ENCODE data around the gene FBF1. TPM values are rescaled to one million over a fixed set of nuclear protein-coding genes. Genes with fewer than 3 reads are reported as not detected.
"Not testable (repeated sequence)": the region's sequence is repeated elsewhere in the genome, so short reads cannot be mapped to it uniquely, and the experiment has no call there.

FBF1 gene
- total and polyA plus RNA-seq, 2 donors (not counting 3 experiments of a cell fraction or from before 2014, with no cell fraction given) = 4.9 to 9.4 TPM

- H3K4me1 ChIP-seq (ENCODE audit: control insufficient read depth, extremely low read depth, insufficient read depth, low read length) = peaks cover 24% of the 10 kb centered on the region
- H4K20me1 ChIP-seq (replicated peaks; ENCODE audit: control insufficient read depth, extremely low read depth, insufficient read depth, low read length) = no peaks in the 10 kb centered on the region
- H2AFZ ChIP-seq (ENCODE audit: low read depth, low read length) = peak overlapping the region; percentile 94
- intact Hi-C loops (cut with micrococcal nuclease) = no loop called here
- TF ChIP-seq MAX (IDR thresholded peaks at IDR 0.05; ENCODE audit: insufficient read depth, insufficient read length) (no peak), POLR2A (IDR thresholded peaks at IDR 0.05; ENCODE audit: low read depth, low read length) (no peak), GATA2 (IDR thresholded peaks at IDR 0.05; ENCODE audit: insufficient read depth, insufficient read length, low read depth, low read length) (no peak), CTCF (IDR thresholded peaks at IDR 0.05; ENCODE audit: extremely low read depth in 1 of 2, insufficient read depth in 1 of 2, low read depth in 1 of 2, low read length in 2 of 2) (no peak), MYC (IDR thresholded peaks at IDR 0.05; ENCODE audit: low read depth, low read length) (no peak), EZH2 (IDR thresholded peaks at IDR 0.05; ENCODE audit: borderline replicate concordance, low read depth, low read length, severe bottlenecking) (no peak)
- H3K27me3 ChIP-seq (ENCODE audit: control insufficient read depth in 2 of 2, insufficient read depth in 2 of 2, low read length in 2 of 2) = no peaks in the 10 kb centered on the region
- BruUV-seq (replicated peaks) = no TSS peak
- POLR2A ChIA-PET = interaction anchor here (1.7 kb wide), 1 partner anchor 11 kb away, joined by 5 read pairs; no protein-coding TSS in a partner anchor
- peak overlapping the region; percentile 35 for H3K9ac ChIP-seq (replicated peaks; ENCODE audit: extremely low read depth, insufficient read depth, low read length)
- peak overlapping the region; percentile 33 for H3K27ac ChIP-seq (ENCODE audit: insufficient read depth, low read depth, low read length)
- dilution Hi-C loops (cut with MboI; ENCODE audit: extremely low pct_ligation_motif_present, low sequenced_read_pairs) = no loop called here
- H3K9me3 ChIP-seq (replicated peaks; ENCODE audit: control insufficient read depth, insufficient read depth, low read length) = no peaks in the 10 kb centered on the region
- peaks cover 0 to 8% of the 10 kb centered on the region in 2 experiments for H3K36me3 ChIP-seq (ENCODE audit: control insufficient read depth in 2 of 2, extremely low read depth in 1 of 2, insufficient read depth in 2 of 2, low read length in 2 of 2)
- no peaks in the 10 kb centered on the region for H3K79me2 ChIP-seq (ENCODE audit: control insufficient read depth, insufficient read depth, low read length)
- no peak overlapping the region for H3K4me3 ChIP-seq (replicated peaks in 1 of 3; ENCODE audit: insufficient read depth in 1 of 3, low read depth in 1 of 3, low read length in 3 of 3)
- H3K4me2 ChIP-seq (ENCODE audit: insufficient read depth, low read length) = no peak overlapping the region
- no peaks in the 10 kb centered on the region for H3K9me1 ChIP-seq (replicated peaks; ENCODE audit: control insufficient read depth, extremely low read depth, insufficient read depth, low read length)
- DNase-seq (ENCODE audit: low read depth, low spot score) = peak; percentile 86
- no peak for FAIRE-seq
- CTCF ChIA-PET = interaction anchor here (1.8 to 10.3 kb wide), 2 partner anchors 11 to 27 kb away, joined by 4 to 241 read pairs; partner anchors contain the start of genes TRIM65 and WBP2
These were observed 71.3 kb downstream of the FBF1 start for GRCh38 chr17:75869282-75870141.

- H3K4me2 ChIP-seq (ENCODE audit: insufficient read depth, low read length); BruUV-seq (replicated peaks); H3K27ac ChIP-seq (ENCODE audit: insufficient read depth, low read depth, low read length); H3K9me3 ChIP-seq (replicated peaks; ENCODE audit: control insufficient read depth, insufficient read depth, low read length); FAIRE-seq; H3K36me3 ChIP-seq (ENCODE audit: control insufficient read depth in 2 of 2, extremely low read depth in 1 of 2, insufficient read depth in 2 of 2, low read length in 2 of 2); dilution Hi-C loops (cut with MboI; ENCODE audit: extremely low pct_ligation_motif_present, low sequenced_read_pairs); H3K79me2 ChIP-seq (ENCODE audit: control insufficient read depth, insufficient read depth, low read length); H3K27me3 ChIP-seq (ENCODE audit: control insufficient read depth in 2 of 2, insufficient read depth in 2 of 2, low read length in 2 of 2); H4K20me1 ChIP-seq (replicated peaks; ENCODE audit: control insufficient read depth, extremely low read depth, insufficient read depth, low read length); H3K4me3 ChIP-seq (replicated peaks in 1 of 3; ENCODE audit: insufficient read depth in 1 of 3, low read depth in 1 of 3, low read length in 3 of 3); intact Hi-C loops (cut with micrococcal nuclease); H3K9ac ChIP-seq (replicated peaks; ENCODE audit: extremely low read depth, insufficient read depth, low read length); H3K9me1 ChIP-seq (replicated peaks; ENCODE audit: control insufficient read depth, extremely low read depth, insufficient read depth, low read length); DNase-seq (ENCODE audit: low read depth, low spot score): not testable (repeated sequence)
- H3K4me1 ChIP-seq (ENCODE audit: control insufficient read depth, extremely low read depth, insufficient read depth, low read length) = peaks cover 22% of the 10 kb centered on the region
- CTCF ChIA-PET = interaction anchor here (1.8 kb wide), 1 partner anchor 28 kb away, joined by 4 read pairs; the partner anchor contains the start of gene TRIM65
- POLR2A ChIA-PET = interaction anchor here (1.7 kb wide), 1 partner anchor 10 kb away, joined by 5 read pairs; no protein-coding TSS in a partner anchor
- H2AFZ ChIP-seq (ENCODE audit: low read depth, low read length) = peak overlapping the region; percentile 94
These were observed 72.0 kb downstream of the FBF1 start for GRCh38 chr17:75868730-75869281.

Measured in endothelial cell of umbilical vein (primary cell).